Trophoblast cell (in vitro differentiated cells and primary cell): ENCODE results near the gene ADAM8.

Experiments used
- DNase-seq, 2 donors: peaks; one replicate each; pipeline ENCODE4 v3.0.0-alpha.2; 2016
- H2AFZ ChIP-seq: 2 replicates; pipeline ENCODE4 v1.6.1; 2013; ENCODE audit warnings: low read length, moderate library complexity, mild to moderate bottlenecking; ENCODE audit not compliant: insufficient read depth, poor library complexity
- H2AK5ac ChIP-seq: 2 replicates; pipeline ENCODE4 v1.6.1; 2013; ENCODE audit warnings: mild to moderate bottlenecking, low read length
- H2BK120ac ChIP-seq: 2 replicates; pipeline ENCODE4 v1.6.1; 2013; ENCODE audit warnings: low read length, mild to moderate bottlenecking, moderate library complexity; ENCODE audit not compliant: insufficient read depth, poor library complexity
- H2BK12ac ChIP-seq: 2 replicates; pipeline ENCODE4 v1.6.1; 2013; ENCODE audit warnings: mild to moderate bottlenecking, low read length, moderate library complexity
- H2BK5ac ChIP-seq: 2 replicates; pipeline ENCODE4 v1.6.1; 2013; ENCODE audit warnings: low read length, low read depth, moderate library complexity, mild to moderate bottlenecking; ENCODE audit not compliant: poor library complexity
- H3K14ac ChIP-seq: 2 replicates; pipeline ENCODE4 v1.6.1; 2013; ENCODE audit warnings: mild to moderate bottlenecking, low read length
- H3K18ac ChIP-seq: 2 replicates; pipeline ENCODE4 v1.6.1; 2013; ENCODE audit warnings: mild to moderate bottlenecking, low read length
- H3K23ac ChIP-seq: 2 replicates; pipeline ENCODE4 v1.6.1; 2013; ENCODE audit warnings: low read length
- H3K27ac ChIP-seq: 2 replicates; pipeline ENCODE4 v1.5.1; 2013; ENCODE audit warnings: low read depth, mild to moderate bottlenecking, inconsistent platforms, low read length, moderate library complexity
- H3K27me3 ChIP-seq: 2 replicates; pipeline ENCODE4 v1.6.1; 2013; ENCODE audit warnings: inconsistent platforms, mild to moderate bottlenecking, low read length, moderate library complexity; ENCODE audit not compliant: insufficient read depth
- H3K36me3 ChIP-seq, 2 experiments: 1 replicate in 1 of 2; 2 replicates in 1 of 2; pipeline ENCODE4 v1.6.1; 2013; ENCODE audit warnings: low read length in 2 of 2, mild to moderate bottlenecking in 2 of 2, moderate library complexity in 1 of 2; ENCODE audit not compliant: insufficient read depth in 2 of 2, control insufficient read depth in 1 of 2
- H3K4ac ChIP-seq: 2 replicates; pipeline ENCODE4 v1.6.1; 2013; ENCODE audit warnings: low read depth, mild to moderate bottlenecking, low read length, moderate library complexity
- H3K4me1 ChIP-seq, 2 experiments: 1 replicate in 1 of 2; 2 replicates in 1 of 2; pipeline ENCODE4 v1.6.1; 2013; ENCODE audit warnings: low read length in 2 of 2, mild to moderate bottlenecking in 2 of 2, moderate library complexity in 1 of 2; ENCODE audit not compliant: insufficient read depth in 2 of 2, control insufficient read depth in 1 of 2
- H3K4me2 ChIP-seq: 2 replicates; pipeline ENCODE4 v1.6.1; 2013; ENCODE audit warnings: inconsistent platforms, mild to moderate bottlenecking, low read length, moderate library complexity
- H3K4me3 ChIP-seq: 2 replicates; pipeline ENCODE4 v1.5.1; 2013; ENCODE audit warnings: mild to moderate bottlenecking, low read depth, low read length, inconsistent platforms
- H3K79me1 ChIP-seq: one replicate; pipeline ENCODE4 v1.6.1; 2013; ENCODE audit warnings: low read length
- H3K79me2 ChIP-seq: 2 replicates; pipeline ENCODE4 v1.6.1; 2013; ENCODE audit warnings: low read length, mild to moderate bottlenecking; ENCODE audit not compliant: control insufficient read depth, insufficient read depth, poor library complexity
- H3K9ac ChIP-seq: 2 replicates; pipeline ENCODE4 v1.6.1; 2013; ENCODE audit warnings: mild to moderate bottlenecking, low read length
- H3K9me3 ChIP-seq: 2 replicates; pipeline ENCODE4 v1.6.1; 2013; ENCODE audit warnings: low read depth, mild to moderate bottlenecking, control low read depth, inconsistent platforms, low read length; ENCODE audit not compliant: insufficient read depth
- H4K12ac ChIP-seq: 2 replicates; pipeline ENCODE4 v1.6.1; 2013; ENCODE audit warnings: low read depth, mild to moderate bottlenecking, low read length, moderate library complexity
- H4K8ac ChIP-seq: 2 replicates; pipeline ENCODE4 v1.6.1; 2013; ENCODE audit warnings: low read depth, mild to moderate bottlenecking, low read length, moderate library complexity
- H4K91ac ChIP-seq: one replicate; pipeline ENCODE4 v1.6.1; 2013; ENCODE audit warnings: low read depth, mild to moderate bottlenecking, low read length, moderate library complexity
- WGBS: extraction: QIAGEN DNeasy Blood & Tissue Kit; methylation state at CpG from one replicate; pipeline ENCODE4 v1.1.7; 2013; ENCODE audit warnings: missing lambda C conversion rate; ENCODE audit not compliant: insufficient read length, insufficient coverage; ENCODE audit errors: extremely low coverage; 5-methylcytosine and 5-hydroxymethylcytosine counted together

ADAM8 gene

DNA sequence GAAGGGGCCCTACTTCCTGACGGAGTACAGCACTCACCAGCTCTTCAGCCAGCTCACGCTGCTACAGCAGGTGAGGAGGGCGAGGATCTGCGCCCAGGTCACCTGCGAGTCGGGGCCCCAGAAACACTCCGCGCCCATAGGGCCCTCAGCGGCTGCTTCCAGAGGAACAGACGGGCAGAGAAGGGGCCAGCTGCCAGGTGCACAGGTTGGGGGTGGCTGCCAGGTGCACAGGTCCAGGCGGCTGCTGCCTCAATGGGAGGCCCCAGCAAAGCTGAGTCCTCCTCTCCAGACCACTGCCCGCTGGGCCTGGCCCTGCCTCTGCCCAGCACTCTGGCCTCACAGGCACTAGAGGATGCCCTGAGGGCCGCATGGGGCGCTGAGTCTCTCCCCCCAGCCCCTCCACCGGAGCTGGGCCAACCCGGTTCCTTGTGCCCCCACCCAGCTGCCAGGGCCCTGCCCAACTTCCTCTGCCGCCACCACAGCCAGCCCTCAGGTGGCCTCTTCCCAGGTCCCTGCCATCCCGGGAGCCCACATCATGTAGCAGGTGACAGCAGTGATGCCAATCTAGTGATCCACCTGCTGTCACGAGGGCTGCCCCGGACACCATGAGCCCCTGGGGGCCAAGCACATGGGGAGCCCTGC is 63.7 kb downstream of the ADAM8 start:
- Histone ChIP-seq H3K27me3 (no peaks in the 10 kb centered on the region), H2BK5ac (no peak overlapping the region), H3K4me3 (no peak overlapping the region), H2BK12ac (no peak overlapping the region), H2AK5ac (no peak overlapping the region), H3K4ac (no peak overlapping the region), H4K91ac (no peak overlapping the region), H4K8ac (no peak overlapping the region), H3K79me2 (no peaks in the 10 kb centered on the region), H3K79me1 (no peaks in the 10 kb centered on the region), H2BK120ac (no peak overlapping the region), H3K9ac (no peak overlapping the region), H3K9me3 (peaks cover 17% of the 10 kb centered on the region), H4K12ac (no peak overlapping the region), H3K36me3 (no peaks in the 10 kb centered on the region), H3K18ac (no peak overlapping the region), H3K27ac (no peak overlapping the region), H3K14ac (no peak overlapping the region), H3K4me2 (no peak overlapping the region), H2AFZ (no peak overlapping the region), H3K23ac (no peak overlapping the region), H3K4me1 (no peaks in the 10 kb centered on the region)
- WGBS = no CpG with 5 or more reads among the region's 20 CpGs
- DNase-seq = no peak
